Muscle layer of colon (tissue), 2 donors: ENCODE results near the gene MAP3K21.

Experiments
- H3K27ac ChIP-seq: one replicate; pipeline ENCODE4 v1.7.0; 2013; ENCODE audit warnings: low read depth, mild to moderate bottlenecking, low read length, moderate library complexity
- H3K27me3 ChIP-seq, 2 donors: one replicate each; pipeline ENCODE4 v1.7.0; 2013; ENCODE audit warnings: low read length in 2 of 2, mild to moderate bottlenecking in 2 of 2; ENCODE audit not compliant: insufficient read depth in 2 of 2, control insufficient read depth in 1 of 2
- H3K36me3 ChIP-seq: one replicate; pipeline ENCODE4 v1.7.0; 2013; ENCODE audit warnings: mild to moderate bottlenecking, low read length; ENCODE audit not compliant: insufficient read depth
- H3K4me1 ChIP-seq: one replicate; pipeline ENCODE4 v1.7.0; 2013; ENCODE audit warnings: mild to moderate bottlenecking, low read length; ENCODE audit not compliant: insufficient read depth
- H3K4me3 ChIP-seq, 2 donors: one replicate each; pipeline ENCODE4 v1.7.0; 2013; ENCODE audit warnings: low read length in 2 of 2, low read depth in 1 of 2, mild to moderate bottlenecking in 1 of 2, moderate library complexity in 1 of 2
- H3K9ac ChIP-seq: one replicate; pipeline ENCODE4 v1.7.0; 2013; ENCODE audit warnings: low read length
- H3K9me3 ChIP-seq: one replicate; pipeline ENCODE4 v1.7.0; 2013; ENCODE audit warnings: mild to moderate bottlenecking, low read length
- donor health status: abdominal sarcoma.
- donor health status: Adenocarcinoma of cecum.

MAP3K21 gene

GRCh38 chr1:233361876-233362275 lies 34.4 kb downstream of the MAP3K21 start:
- Histone ChIP-seq H3K9me3 (no peaks in the 10 kb centered on the region), H3K27ac (no peak overlapping the region), H3K36me3 (no peaks in the 10 kb centered on the region), H3K27me3 (no peaks in the 10 kb centered on the region), H3K9ac (no peak overlapping the region), H3K4me3 (no peak overlapping the region), H3K4me1 (no peaks in the 10 kb centered on the region)

- no peaks in the 10 kb centered on the region for H3K36me3 ChIP-seq
- no peak overlapping the region for H3K27ac ChIP-seq
- no peaks in the 10 kb centered on the region for H3K4me1 ChIP-seq
- no peak overlapping the region for H3K4me3 ChIP-seq
- no peaks in the 10 kb centered on the region for H3K27me3 ChIP-seq
- H3K9ac ChIP-seq, result no peak overlapping the region
- H3K9me3 ChIP-seq, result no peaks in the 10 kb centered on the region
These were observed 35.2 kb downstream of the MAP3K21 start for GRCh38 chr1:233362743-233363142.

GRCh38 chr1:233364026-233364425 lies 36.5 kb downstream of the MAP3K21 start:
- Histone ChIP-seq H3K27me3 (no peaks in the 10 kb centered on the region), H3K4me1 (no peaks in the 10 kb centered on the region), H3K27ac (no peak overlapping the region), H3K4me3 (no peak overlapping the region), H3K9ac (no peak overlapping the region), H3K36me3 (no peaks in the 10 kb centered on the region), H3K9me3 (no peaks in the 10 kb centered on the region)

GRCh38 chr1:233364695-233365539 lies 37.4 kb downstream of the MAP3K21 start:
- H3K4me1 ChIP-seq, result no peaks in the 10 kb centered on the region
- no peak overlapping the region for H3K27ac ChIP-seq
- no peak overlapping the region for H3K4me3 ChIP-seq

GRCh38 chr1:233366575-233366974 lies 39.1 kb downstream of the MAP3K21 start:
- Histone ChIP-seq H3K4me3 (no peak overlapping the region), H3K36me3 (no peaks in the 10 kb centered on the region), H3K9ac (no peak overlapping the region), H3K4me1 (no peaks in the 10 kb centered on the region), H3K9me3 (no peaks in the 10 kb centered on the region), H3K27me3 (no peaks in the 10 kb centered on the region), H3K27ac (no peak overlapping the region)

More at GRCh38 chr1:233364695-233365539, 37.4 kb downstream of the MAP3K21 start:
- no peak overlapping the region for H3K9ac ChIP-seq
- H3K9me3 ChIP-seq, result no peaks in the 10 kb centered on the region
- H3K36me3 ChIP-seq, result no peaks in the 10 kb centered on the region
- H3K27me3 ChIP-seq, result no peaks in the 10 kb centered on the region

- Histone ChIP-seq H3K9me3 (no peaks in the 10 kb centered on the region), H3K4me1 (no peaks in the 10 kb centered on the region), H3K27me3 (no peaks in the 10 kb centered on the region), H3K36me3 (no peaks in the 10 kb centered on the region), H3K4me3 (no peak overlapping the region), H3K9ac (no peak overlapping the region), H3K27ac (no peak overlapping the region)
These were observed 39.7 kb downstream of the MAP3K21 start for GRCh38 chr1:233367057-233367803.

- no peak overlapping the region for H3K9ac ChIP-seq
- no peak overlapping the region for H3K4me3 ChIP-seq
- H3K4me1 ChIP-seq, result no peaks in the 10 kb centered on the region
- H3K27ac ChIP-seq, result no peak overlapping the region
- no peaks in the 10 kb centered on the region for H3K27me3 ChIP-seq
- no peaks in the 10 kb centered on the region for H3K36me3 ChIP-seq
- no peaks in the 10 kb centered on the region for H3K9me3 ChIP-seq
These were observed 40.7 kb downstream of the MAP3K21 start for GRCh38 chr1:233368106-233368788.

GRCh38 chr1:233368789-233369130 lies 41.2 kb downstream of the MAP3K21 start:
- Histone ChIP-seq H3K9ac (no peak overlapping the region), H3K9me3 (no peaks in the 10 kb centered on the region), H3K27me3 (no peaks in the 10 kb centered on the region), H3K36me3 (no peaks in the 10 kb centered on the region), H3K4me1 (no peaks in the 10 kb centered on the region), H3K27ac (no peak overlapping the region), H3K4me3 (no peak overlapping the region)

GRCh38 chr1:233372218-233373120 lies 44.9 kb downstream of the MAP3K21 start:
- H3K36me3 ChIP-seq, result no peaks in the 10 kb centered on the region
- no peaks in the 10 kb centered on the region for H3K9me3 ChIP-seq
- no peaks in the 10 kb centered on the region for H3K4me1 ChIP-seq
- H3K27me3 ChIP-seq, result no peaks in the 10 kb centered on the region
- H3K4me3 ChIP-seq, result no peak overlapping the region
- no peak overlapping the region for H3K9ac ChIP-seq
- H3K27ac ChIP-seq, result no peak overlapping the region

- Histone ChIP-seq H3K27me3 (no peaks in the 10 kb centered on the region), H3K36me3 (no peaks in the 10 kb centered on the region)
These were observed 45.7 kb downstream of the MAP3K21 start for GRCh38 chr1:233373226-233373625.

GRCh38 chr1:233375653-233376052 lies 48.1 kb downstream of the MAP3K21 start:
- no peaks in the 10 kb centered on the region for H3K27me3 ChIP-seq
- no peak overlapping the region for H3K27ac ChIP-seq
- no peaks in the 10 kb centered on the region for H3K36me3 ChIP-seq
- H3K4me1 ChIP-seq, result no peaks in the 10 kb centered on the region
- H3K9ac ChIP-seq, result no peak overlapping the region
- H3K9me3 ChIP-seq, result no peaks in the 10 kb centered on the region
- no peak overlapping the region for H3K4me3 ChIP-seq

More at GRCh38 chr1:233373226-233373625, 45.7 kb downstream of the MAP3K21 start:
- Histone ChIP-seq H3K9me3 (no peaks in the 10 kb centered on the region), H3K27ac (no peak overlapping the region), H3K4me3 (no peak overlapping the region), H3K4me1 (no peaks in the 10 kb centered on the region), H3K9ac (no peak overlapping the region)
